Measurements from ENCODE around the gene MED9.

The MED9 gene

GRCh38 chr17:17512866-17513265 lies 36.1 kb downstream of the MED9 start:
- no peak for TF ChIP-seq CTCF (IDR thresholded peaks at IDR 0.05; ENCODE audit: low read length, missing control alignments)
- no peak for DNase-seq (ENCODE audit: low read depth)
- no peak overlapping the region for H3K4me3 ChIP-seq (replicated peaks; ENCODE audit: low read depth, low read length)

GRCh38 chr17:17513626-17514025 lies 36.8 kb downstream of the MED9 start:
- no peak for TF ChIP-seq CTCF (IDR thresholded peaks at IDR 0.05; ENCODE audit: low read length, missing control alignments)
- DNase-seq (ENCODE audit: low read depth), result no peak
- H3K4me3 ChIP-seq (replicated peaks; ENCODE audit: low read depth, low read length), result no peak overlapping the region

GRCh38 chr17:17514361-17514992 lies 37.7 kb downstream of the MED9 start:
- no peak overlapping the region for H3K4me3 ChIP-seq (replicated peaks; ENCODE audit: low read depth, low read length)
- DNase-seq (ENCODE audit: low read depth), result no peak
- no peak for TF ChIP-seq CTCF (IDR thresholded peaks at IDR 0.05; ENCODE audit: low read length, missing control alignments)

- no peak for TF ChIP-seq CTCF (IDR thresholded peaks at IDR 0.05; ENCODE audit: low read length, missing control alignments)
- no peak for DNase-seq (ENCODE audit: low read depth)
Measured at GRCh38 chr17:17514993-17515933, 38.5 kb downstream of the MED9 start.

GRCh38 chr17:17515934-17516930 lies 39.4 kb downstream of the MED9 start:
- peak; percentile 24 for DNase-seq (ENCODE audit: low read depth)
- TF ChIP-seq CTCF (IDR thresholded peaks at IDR 0.05; ENCODE audit: low read length, missing control alignments), result no peak
- no peak overlapping the region for H3K4me3 ChIP-seq (replicated peaks; ENCODE audit: low read depth, low read length)

More at GRCh38 chr17:17514993-17515933, 38.5 kb downstream of the MED9 start:
- H3K4me3 ChIP-seq (replicated peaks; ENCODE audit: low read depth, low read length), result no peak overlapping the region

GRCh38 chr17:17516941-17517720 lies 40.3 kb downstream of the MED9 start:
- TF ChIP-seq CTCF (IDR thresholded peaks at IDR 0.05; ENCODE audit: low read length, missing control alignments), result no peak
- no peak overlapping the region for H3K4me3 ChIP-seq (replicated peaks; ENCODE audit: low read depth, low read length)
- no peak for DNase-seq (ENCODE audit: low read depth)

All from fibroblast of pulmonary artery (primary cell).